OCI-LY7 (cell line): ENCODE results near the gene CCDC9B.

ENCODE experiments used
- EZH2phosphoT487 ChIP-seq: fragments of 200-600 bp; sonication (generic); IDR thresholded peaks from 2 replicates; pipeline ENCODE4 v1.6.1; 2018; ENCODE audit warnings: low read depth, borderline replicate concordance, mild to moderate bottlenecking, mixed run types, antibody characterized with exemption, low read length, moderate library complexity, mixed read lengths
- TF ChIP-seq, protein P1 (sequence below): fragments of 200-600 bp; sonication (generic); conservative IDR thresholded peaks from 2 replicates; pipeline ENCODE4 v1.5.1; 2014; ENCODE audit warnings: mild to moderate bottlenecking, antibody characterized with exemption, low read length, moderate library complexity, mixed read lengths

- TF ChIP-seq, protein P1, sequence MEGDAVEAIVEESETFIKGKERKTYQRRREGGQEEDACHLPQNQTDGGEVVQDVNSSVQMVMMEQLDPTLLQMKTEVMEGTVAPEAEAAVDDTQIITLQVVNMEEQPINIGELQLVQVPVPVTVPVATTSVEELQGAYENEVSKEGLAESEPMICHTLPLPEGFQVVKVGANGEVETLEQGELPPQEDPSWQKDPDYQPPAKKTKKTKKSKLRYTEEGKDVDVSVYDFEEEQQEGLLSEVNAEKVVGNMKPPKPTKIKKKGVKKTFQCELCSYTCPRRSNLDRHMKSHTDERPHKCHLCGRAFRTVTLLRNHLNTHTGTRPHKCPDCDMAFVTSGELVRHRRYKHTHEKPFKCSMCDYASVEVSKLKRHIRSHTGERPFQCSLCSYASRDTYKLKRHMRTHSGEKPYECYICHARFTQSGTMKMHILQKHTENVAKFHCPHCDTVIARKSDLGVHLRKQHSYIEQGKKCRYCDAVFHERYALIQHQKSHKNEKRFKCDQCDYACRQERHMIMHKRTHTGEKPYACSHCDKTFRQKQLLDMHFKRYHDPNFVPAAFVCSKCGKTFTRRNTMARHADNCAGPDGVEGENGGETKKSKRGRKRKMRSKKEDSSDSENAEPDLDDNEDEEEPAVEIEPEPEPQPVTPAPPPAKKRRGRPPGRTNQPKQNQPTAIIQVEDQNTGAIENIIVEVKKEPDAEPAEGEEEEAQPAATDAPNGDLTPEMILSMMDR = no peak
- no peak for TF ChIP-seq EZH2phosphoT487
Observed at GRCh38 chr15:40331637-40332036, 9.1 kb downstream of the CCDC9B start.
